NCI-H187 treated with DMSO at 0.1 percent for 48 hours (cell line): Measurements from ENCODE around the gene MEIS1.

Source experiments
- DNase-seq: peaks from one replicate; lab custom pipeline; 2025; lab: John Stamatoyannopoulos, UW

Gene MEIS1

DNA sequence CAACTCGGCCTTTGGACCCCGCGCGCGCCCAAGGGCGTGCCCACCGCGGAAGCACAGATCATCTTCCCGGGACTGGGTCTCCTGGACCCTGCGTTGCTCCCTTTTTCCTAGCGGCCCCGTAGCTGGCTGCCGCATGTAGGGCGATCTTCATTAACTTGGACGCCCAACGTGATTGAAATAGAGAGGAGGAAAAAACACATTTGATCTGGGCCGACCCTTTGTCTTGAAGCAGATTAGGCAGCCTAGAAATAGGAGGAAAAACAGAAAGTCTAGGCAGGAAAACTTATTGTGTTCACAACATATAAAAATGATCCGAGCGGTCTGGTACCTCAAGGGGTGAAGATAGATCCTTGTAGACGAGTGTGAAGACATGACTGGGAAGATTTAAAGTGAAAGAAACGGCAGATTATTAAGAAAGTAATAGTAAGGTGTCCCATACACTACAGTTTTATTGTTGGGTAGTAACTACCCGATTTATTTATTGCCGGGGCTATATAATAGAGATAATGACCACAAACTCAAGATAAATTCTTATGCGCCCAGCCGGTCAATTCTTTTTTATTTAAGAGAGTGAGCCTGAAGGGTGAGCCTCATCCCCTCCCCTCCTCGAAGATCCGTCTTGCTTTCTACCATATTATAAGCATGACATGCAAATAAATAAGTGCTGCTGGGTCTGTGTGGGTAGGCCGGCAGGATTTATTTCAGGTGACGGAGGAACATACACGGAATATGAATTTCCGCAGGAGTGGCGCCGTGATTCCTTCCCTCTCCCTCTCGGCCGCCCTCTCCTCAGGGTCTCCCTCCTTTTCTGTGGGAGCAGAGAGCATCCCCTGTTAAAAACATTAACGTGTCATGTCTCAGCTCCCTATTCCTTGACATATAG, 147.4 kb downstream of the MEIS1 start:
- no peak for DNase-seq

DNA sequence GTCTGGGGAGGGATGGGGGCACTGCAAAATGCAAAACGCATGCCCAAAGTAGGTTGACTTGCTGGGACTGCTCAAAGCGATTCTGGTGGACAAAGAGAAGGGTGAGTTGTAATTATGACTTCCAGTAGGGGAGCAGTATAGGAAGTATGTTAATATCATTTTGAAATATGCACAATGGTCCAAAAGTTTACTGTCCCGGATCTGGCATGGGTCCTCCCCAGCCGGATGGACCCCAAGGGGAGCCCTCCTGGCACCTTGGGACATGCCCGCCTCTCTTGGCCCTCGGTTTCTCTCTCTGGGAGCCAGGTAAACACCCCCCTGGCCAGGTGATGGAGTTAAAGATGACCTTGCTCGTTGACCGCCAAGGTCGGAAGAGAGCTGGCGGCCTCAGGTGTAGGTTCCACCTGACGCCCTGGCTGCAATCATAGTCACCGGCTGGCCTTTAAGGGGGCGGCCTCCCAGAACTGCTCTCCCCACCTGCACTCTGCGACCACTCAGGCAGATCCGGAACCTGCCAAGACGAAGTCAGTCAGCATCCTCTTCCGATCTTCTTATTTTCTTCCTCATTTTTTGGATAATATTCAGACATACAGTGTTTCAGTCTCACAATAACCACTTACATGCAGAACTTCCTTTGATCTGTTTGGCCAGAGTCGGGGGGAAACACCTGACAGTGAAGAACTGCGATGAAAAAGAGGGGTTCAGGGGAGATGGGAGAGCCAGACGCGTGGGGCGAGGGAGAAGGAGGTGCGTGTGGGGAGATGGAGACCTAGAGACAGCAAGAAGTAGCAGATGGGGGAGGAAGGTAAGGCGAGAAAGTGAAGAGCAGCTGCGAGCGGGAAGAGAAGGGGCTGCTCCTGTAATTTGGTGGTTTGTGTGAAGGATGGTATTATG, 148.3 kb downstream of the MEIS1 start:
- no peak for DNase-seq

DNA sequence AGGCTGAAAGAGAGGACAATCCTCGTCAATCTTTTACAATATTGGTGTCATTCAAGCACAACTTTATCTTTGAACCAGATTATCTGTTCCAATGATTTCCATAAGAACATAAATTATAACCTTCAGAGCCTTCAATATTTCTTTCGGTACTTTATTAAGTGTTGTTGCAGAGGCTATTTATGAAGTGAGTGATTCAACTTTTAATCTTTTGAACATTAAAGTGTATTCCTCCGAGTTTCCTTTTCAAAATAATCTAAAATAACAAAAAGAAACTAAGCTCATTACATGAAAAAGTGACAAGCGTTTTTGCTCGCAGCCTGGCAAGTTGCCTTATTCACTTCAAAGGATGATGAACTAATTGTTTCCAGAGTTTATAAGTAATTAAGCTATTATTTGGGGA, 149.0 kb downstream of the MEIS1 start:
- no peak for DNase-seq

DNA sequence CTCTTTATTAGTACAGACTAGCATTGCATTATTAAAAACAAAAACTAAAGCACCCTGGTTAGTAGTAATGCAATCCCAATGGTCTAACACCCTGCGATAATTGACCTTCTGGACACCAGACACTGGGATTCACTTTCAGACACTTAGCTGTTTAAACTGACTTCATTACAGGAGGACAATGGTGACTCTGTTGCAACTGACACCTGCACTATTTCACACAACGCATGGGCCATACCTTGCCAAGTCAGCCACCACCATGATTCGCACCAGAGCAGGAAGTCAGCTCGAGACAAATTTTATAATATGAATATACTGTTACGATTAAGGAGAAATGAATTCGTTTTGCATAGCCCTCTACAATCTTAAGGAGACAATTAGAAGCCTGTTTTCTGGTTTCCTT, 150.7 kb downstream of the MEIS1 start:
- DNase-seq = no peak

DNA sequence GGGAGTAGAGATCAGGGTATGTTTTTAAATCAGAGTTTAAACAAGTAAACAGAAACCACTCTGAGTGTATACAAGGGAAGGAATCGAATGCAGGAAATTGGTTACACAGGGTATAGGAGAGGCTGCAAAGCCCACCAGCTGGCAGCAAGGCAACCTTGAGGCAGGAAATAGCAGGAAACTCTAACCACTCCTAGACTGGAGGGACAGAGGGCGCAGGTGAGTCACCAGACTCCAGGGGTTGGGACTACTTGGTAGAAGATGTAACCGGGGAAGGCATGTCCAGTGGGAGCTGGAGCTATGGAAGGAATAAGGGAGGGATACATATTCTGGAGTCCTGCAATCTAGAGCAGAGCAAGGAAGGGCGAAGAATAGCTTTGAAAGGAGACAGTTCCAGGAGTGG, 152.3 kb downstream of the MEIS1 start:
- no peak for DNase-seq

DNA sequence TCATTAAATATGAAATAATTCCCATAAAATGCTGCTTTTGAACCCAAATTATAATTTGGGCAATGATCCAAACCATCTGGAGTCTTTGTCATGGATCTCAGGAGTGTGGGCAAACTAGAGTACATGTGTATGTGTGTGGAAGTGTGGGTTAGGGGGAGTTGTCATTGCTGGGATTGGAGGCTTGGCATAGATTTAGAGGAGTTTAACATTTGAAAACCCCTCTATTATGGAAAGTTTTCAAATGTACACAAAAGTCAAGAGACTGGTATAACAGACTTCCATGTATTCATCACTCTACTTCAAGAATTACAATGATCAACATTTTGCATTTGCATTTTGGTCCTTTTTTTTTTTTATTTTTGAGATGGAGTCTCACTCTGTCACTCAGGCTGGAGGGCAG, 159.1 kb downstream of the MEIS1 start:
- DNase-seq = no peak

DNA sequence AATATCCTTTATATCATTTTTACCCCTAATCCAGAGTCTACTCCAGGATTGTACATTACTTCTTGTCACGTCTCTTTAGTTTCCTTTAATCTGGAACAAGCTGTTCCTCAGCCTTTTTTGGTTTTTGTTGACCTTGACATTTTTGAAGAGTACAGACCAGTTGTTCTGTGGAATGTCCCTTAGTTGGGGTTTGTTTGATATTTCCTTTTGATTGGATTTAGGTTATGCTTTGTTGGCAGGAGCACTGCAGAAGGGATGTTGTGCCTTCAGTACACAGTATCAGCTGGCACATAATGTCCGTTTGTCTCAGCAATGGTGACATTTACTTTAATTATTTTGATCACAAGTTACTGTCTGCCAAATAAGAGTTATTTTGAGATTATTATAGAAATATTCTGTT, 160.6 kb downstream of the MEIS1 start:
- DNase-seq = no peak

DNA sequence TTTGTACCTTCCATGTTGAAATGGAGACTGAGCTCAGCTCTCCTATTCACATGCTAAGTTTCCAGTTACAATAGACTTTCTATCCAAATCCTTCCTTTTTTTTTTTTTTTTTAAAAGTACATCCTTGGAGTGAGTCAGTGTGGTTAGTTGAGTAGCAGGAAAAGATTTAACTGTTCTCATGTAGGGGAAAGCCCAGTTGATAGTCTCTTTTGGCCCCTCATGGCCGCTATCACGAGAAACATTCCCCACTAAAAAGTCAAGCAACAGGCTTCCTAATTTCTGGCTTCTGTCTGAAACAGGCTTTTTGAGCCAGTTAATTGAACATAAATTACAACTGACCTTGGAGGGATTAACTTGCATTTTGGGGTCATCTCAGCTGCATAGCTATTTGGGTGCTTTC, 161.3 kb downstream of the MEIS1 start:
- DNase-seq = no peak

DNA sequence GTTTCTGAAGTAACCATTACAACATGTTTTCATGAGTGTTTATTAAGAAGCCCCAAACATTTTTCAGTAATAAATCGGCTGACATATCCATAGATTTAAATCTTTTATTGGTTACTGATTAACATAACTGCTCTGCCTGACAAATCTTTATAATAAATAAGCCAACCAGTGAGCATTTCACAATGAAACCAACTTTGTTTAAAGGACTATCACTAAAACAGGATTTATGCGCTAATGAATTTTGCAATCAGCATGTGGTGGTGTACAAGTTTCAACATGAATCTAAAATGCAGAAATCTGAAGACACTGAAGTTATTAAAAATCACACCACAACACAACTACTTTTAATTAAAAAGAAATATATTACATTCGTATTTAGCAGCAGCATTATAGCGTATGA, 166.7 kb downstream of the MEIS1 start:
- DNase-seq = no peak

DNA sequence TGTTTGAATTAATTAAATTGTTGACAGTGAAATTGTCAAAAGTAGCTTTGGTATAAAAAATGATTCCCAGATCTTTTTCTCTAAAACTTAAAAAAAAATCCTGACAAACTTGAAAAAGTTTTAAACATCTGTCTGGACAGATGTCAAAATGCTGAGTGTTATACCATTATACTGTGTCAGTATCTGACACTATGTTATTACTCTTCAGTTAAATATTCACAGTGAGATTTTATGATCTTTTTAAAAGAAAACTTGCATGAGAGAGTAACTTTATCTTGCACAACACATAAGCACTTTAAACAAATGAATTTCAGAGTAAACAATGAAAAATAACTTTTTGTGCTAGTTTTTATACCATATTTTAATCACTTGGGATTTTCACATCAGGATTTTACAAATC, 167.4 kb downstream of the MEIS1 start:
- no peak for DNase-seq

DNA sequence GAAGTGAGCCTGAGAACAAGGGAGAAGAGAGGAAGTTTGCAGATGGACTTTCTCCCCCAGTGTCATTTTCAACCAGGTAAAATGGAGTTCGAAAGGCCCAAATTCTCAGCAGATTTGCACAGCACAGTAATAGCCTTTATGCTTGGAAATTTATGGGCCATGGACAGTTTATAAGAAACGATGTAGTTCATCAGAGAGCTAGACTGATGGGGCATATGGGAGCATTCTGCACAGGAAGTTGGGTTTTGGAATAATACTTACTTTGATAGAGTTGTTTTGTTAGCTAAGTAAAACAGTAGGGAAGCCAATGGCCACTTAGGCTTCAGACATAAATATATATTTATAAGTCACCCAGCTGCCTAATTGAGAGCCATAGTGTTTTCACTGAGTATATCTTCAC, 169.4 kb downstream of the MEIS1 start:
- no peak for DNase-seq

DNA sequence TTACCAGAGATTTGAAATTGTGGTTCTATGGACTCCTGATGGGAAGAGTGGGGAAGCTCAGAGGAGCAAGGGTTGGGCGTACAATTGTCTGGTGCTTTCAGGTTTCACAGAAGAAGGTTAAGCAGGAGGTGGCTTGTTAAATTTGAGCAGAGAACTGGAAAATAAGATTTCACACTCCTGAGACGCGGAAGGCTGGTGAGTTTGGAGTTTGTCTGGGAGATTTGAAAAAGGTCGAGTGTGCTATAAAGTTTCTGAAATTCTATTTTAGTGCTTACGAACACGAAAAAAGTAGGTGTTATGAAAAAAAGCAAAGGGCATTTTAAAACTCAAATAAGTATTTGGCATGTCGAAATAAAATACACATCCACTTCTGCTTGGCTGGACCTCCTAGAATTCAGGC, 170.1 kb downstream of the MEIS1 start:
- no peak for DNase-seq

DNA sequence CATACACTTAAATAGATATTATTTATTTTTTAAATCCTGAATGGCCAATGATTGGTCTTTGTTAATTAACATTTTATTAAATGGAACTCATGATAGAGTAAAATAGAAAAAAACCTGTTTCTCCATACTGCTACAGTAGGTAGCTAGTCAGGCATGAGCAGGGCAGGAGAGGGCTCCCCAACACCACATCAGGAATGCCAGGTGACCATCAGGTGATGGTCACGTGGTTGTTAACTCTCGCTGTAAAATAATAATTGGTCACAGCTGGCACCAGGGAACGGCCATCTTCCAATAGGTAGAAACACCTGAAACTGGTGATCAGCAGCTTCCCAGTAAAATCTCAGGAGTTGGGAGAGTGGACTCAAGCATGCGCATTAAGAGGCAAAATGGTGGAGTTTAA, 172.2 kb downstream of the MEIS1 start:
- DNase-seq = no peak
